Medulla oblongata (tissue), 1 donor: ENCODE data around the gene FARSA.
"Not testable (repeated sequence)": the region's sequence is repeated elsewhere in the genome, so short reads cannot be mapped to it uniquely, and the experiment has no call there.

ENCODE experiments used
- DNase-seq: peaks from one replicate; pipeline ENCODE4 v3.0.0-alpha.2; 2015; ENCODE audit errors: extremely low spot score

Gene FARSA

DNA sequence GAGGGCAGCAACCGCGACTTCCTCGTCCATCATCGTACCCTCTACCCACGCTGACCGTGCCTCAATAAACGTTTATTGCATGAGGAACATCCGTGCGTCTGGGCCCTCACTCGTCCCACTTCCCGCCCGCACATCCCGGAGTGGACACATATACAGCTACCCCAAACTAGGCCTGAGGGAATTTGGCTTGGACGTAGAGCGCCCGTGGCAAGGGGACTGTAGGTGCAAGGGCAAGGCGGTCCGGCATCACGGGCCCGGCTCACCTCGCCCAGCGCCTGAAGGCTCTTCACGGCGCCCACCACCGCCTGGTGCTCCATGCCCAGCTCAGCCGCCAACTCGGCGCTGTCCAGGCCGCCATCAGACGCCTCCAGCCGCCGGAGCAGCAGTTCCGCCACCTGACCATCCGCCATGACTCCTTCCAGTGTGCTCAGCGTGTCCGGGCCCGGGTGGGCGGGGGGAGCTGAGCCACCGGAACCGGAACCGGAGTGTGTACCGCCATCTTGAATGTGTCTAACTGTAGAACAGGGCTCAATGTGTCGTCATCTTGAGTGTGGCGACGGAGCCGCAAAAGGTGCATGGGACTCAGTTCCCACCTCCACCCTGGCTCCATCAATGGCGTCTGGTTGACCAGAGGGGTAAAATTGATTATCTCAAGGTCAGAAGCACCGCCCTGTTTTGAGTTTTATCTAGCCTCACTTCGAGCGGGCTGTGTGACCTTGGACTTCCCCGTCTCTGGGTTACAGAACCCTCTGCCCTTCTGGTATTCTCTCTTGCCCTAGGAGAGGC is at the start of gene FARSA:
TSS of gene FARSA (minus strand) at position 425 of the 786 bp plus-strand sequence. CDS start at position 410, 15 bp downstream.
- DNase-seq, result peak; percentile 96

DNA sequence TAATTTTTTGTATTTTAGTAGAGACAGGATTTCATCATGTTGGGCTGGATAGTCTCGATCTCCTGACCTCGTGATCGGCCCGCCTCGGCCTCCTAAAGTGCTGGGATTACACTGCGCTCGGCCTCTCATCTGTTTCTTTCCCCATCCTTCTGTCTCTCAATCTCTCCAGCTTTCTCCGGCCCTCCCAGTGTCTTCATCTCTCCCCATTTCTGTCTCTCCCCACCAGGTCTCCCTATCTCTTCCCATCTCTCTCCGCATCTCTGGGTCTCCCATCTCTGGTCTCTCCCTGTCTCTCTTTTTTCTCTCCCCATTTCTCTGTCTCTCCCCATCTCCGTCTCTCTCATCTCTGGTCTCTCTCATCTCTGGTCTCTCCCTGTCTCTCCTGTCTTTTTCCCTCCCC is 49.6 kb upstream of the FARSA start:
- no peak for DNase-seq

DNA sequence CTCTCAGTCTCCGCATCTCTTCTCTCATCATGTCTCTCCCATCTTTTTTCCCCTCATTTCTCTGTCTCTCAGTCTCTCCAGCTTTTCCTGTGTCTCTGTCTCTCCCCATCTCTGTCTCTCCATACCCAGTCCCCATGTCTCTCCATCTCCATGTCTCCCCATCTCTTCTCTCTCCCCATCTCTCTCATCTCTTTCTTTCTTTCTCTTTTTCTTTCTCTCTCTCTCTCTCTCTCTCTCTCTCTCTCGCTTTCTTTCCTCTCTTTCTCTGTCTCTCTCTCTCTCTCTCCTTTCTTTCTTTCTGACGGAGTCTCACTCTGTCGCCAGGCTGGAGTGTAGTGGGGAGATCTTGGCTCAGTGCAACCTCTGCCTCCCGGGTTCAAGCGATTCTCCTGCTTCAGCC is 49.1 kb upstream of the FARSA start:
- no peak for DNase-seq

DNA sequence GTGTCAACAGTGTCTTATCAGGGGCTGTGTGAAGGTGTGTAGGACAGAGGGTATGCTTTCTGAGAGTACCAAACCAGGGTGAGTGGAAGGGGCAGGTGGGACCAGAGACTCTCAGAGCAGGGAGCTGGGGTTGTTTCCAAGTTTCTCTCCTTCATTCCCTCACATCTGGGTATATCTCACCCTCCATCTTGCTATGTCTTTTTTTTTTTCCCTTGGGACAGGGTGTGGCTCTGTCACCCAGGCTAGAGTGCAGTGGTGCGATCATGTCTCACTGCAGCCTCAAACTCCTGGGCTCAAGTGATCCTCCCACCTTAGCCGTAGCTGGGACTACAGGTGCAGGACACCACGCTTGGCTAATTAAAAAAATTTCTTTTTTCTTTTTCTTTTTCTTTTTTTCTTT is 46.5 kb upstream of the FARSA start:
- DNase-seq, result no peak

- DNase-seq, result not testable (repeated sequence)
Measured at GRCh38 chr19:12976109-12976508, 42.6 kb upstream of the FARSA start.

- DNase-seq, result no peak
Measured at GRCh38 chr19:12975221-12975741, 41.8 kb upstream of the FARSA start.

GRCh38 chr19:12974301-12975220 is 41.0 kb upstream of the FARSA start:
- no peak for DNase-seq

GRCh38 chr19:12973236-12973635 is 39.7 kb upstream of the FARSA start:
- DNase-seq, result no peak

DNA sequence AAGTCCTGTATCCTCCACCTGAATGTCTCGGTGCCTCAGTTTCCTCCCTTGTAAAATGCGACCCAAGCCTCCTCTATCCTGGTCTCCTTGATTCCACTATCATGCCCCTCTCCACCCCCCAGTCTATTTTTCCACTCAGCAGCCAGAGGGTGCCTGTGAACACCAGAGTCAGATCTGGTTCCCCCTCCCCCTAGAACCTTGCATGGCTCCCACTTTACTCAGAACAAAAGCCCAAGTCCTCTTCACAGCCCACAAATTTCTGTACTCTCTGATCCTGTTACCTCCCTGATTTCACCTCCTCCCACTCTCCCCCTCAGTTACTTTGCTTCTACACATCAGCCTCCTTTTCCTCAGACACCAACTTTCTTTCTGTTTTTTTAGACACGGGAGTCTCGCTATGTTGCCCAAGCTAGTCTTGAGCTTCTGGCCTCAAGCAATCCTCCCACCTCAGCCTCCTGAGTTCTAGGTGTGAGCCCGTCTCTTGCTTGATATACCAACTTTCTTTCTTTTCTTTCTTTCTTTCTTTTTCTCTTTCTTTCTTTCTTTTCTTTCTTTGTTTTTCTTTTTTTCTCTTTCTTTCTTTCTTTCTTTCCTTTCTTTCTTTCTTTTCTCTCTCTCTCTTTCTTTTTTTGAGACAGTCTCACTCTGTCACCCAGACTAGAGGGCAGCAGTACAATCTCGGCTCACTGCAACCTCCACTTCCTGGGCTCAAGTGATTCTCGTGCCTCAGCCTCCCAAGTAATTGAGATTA is 36.7 kb upstream of the FARSA start:
- no peak for DNase-seq

GRCh38 chr19:12969292-12969988 is 35.9 kb upstream of the FARSA start, which contains the start of gene DAND5:
DAND5 (plus strand) TSS chr19:12969576; CDS start chr19:12969661, 85 bp downstream.
- DNase-seq, result peak; percentile 74

- no peak for DNase-seq
Measured at GRCh38 chr19:12967907-12968306, 34.4 kb upstream of the FARSA start.

GRCh38 chr19:12965812-12966135 is 32.3 kb upstream of the FARSA start:
- no peak for DNase-seq

DNA sequence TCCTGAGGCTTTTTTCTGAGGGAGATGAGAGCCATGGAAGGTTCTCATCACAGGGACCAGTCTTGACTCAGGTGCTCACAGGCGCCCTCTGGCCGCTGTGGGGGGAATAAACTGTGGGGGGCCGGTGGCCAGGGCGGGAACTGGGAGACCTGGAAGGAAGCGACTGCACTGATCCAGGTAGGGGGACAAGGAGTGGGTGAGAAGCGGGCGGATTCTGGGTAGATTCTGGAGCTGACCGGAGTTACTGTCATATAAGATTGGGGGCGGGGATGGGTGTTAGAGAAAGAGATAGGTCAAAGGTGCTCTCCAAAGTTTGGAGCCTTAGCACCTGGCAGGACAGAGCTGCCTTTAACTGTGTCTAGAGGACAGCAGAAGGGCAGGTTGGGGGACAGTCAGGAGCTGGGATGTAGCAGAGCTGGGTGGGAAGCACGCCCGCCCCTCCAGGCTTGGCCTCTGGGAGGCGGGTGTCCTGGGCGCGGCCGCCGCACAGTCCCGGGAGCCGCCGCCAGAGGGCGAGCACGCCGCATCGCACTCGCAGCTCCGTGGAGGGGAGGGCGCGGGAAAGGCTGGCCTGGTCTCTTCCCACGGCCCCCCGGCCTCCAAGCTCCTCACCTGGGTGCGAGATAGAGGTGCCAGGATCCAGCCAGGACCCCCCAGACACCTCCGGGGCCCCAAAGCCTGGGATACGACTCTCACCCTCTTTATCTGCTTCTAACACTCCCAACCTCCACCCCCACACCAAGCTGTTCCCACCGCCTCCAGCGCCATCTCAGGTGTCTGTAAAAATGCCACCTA is 31.7 kb upstream of the FARSA start:
- DNase-seq, result peak; percentile 83

DNA sequence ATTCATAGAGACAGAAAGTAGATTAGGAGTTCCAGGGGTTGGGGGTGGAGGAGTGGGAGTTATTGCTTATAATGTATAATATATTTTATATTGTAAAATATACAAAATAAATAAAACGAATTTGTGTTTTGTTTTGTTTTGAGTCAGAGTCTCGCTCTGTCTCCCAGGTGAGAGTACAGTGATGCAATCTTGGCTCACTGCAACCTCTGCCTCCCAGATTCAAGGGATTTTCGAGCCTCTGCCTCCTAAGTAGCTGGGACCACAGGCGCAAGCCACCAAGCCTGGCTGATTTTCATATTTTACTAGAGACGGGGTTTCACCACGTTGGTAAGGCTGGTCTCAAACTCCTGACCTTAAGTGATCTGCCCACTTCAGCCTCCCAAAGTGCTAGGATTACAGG is 26.0 kb upstream of the FARSA start:
- no peak for DNase-seq

DNA sequence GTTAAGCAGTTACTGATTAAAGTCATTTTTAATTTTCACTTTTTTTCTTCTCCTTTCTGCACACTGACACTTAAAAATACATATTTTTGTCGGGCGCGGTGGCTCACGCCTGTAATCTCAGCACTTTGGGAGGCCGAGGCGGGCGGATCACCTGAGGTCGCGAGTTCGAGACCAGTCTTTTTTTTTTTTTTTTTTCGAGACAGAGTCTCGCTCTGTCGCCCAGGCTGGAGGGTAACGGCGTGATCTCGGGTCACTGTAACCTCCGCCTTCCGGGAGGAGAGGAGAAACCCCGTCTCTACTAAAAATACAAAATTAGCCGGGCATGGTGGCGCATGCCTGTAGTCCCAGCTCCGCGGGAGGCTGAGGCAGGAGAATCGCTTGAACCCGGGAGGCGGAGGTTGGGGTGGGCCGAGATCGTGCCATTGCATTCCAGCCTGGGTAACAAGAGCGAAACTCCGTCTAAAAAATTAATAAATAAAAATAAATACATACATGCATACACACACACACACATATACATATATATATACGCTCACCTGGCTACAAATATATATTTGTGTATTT is 24.0 kb upstream of the FARSA start:
- not testable (repeated sequence) for DNase-seq

- DNase-seq, result peak; percentile 65
Measured at GRCh38 chr19:12956446-12957388, 23.2 kb upstream of the FARSA start, which contains the start of gene GADD45GIP1. GADD45GIP1 (minus strand) TSS chr19:12957223; CDS start chr19:12957212, 11 bp downstream.

- no peak for DNase-seq
Measured at GRCh38 chr19:12955996-12956395, 22.5 kb upstream of the FARSA start.

DNA sequence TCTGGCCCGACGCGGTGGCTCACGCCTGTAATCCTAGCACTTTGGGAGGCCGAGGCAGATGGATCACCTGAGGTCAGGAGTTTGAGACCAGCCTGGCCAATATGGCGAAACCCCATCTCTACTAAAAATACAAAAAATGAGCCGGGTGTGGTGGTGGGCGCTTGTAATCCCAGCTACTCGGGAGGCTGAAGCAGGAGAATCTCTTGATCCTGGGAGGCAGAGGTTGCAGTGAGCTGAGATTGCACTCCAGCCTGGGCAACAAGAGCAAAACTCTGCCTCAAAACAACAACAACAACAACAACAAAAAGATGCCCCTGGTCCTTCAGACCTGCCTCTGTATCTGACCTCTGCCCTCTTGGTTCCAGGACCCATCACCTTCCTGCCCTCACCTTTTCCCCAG is 22.1 kb upstream of the FARSA start:
- DNase-seq, result not testable (repeated sequence)

DNA sequence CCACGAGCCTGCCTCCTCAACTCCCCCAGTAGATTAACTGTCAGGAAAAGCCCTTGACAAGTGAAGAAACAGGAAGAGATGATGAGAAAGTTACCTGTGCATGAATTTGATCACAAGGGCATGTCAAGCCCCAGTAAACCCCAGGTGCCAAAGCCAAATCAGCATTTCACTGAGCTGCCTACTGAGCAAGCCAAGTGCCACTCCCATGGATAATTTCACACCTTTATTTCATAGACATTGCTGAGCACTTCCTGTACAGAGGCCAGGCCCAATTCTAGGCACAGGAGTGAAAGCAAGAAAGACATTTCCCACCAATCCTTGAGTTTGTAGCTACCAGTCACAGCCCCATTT is 21.1 kb upstream of the FARSA start:
- no peak for DNase-seq
